HL-60 (cell line): ENCODE measurements around the gene CFAP45.

Source experiments
- DNase-seq, 2 experiments: peaks; one replicate each; pipeline ENCODE4 v3.0.0-alpha.2; 2010 to 2020; ENCODE audit warnings: low read depth in 1 of 2, low spot score in 1 of 2
- H3K27ac ChIP-seq: fragments of 250-450 bp; sonication (Bioruptor Pico); replicated peaks from 2 replicates; pipeline ENCODE4 v1.5.1; 2020; ENCODE audit warnings: mild to moderate bottlenecking, moderate library complexity
- H3K27me3 ChIP-seq: fragments of 250-450 bp; sonication (Bioruptor Pico); 2 replicates; pipeline ENCODE4 v1.5.1; 2021; ENCODE audit warnings: mild to moderate bottlenecking, moderate library complexity; ENCODE audit not compliant: insufficient read depth, poor library complexity, severe bottlenecking
- H3K4me3 ChIP-seq: replicated peaks from 2 replicates; pipeline ENCODE4 v1.5.1; 2011; ENCODE audit warnings: mild to moderate bottlenecking, control low read depth, low read length; ENCODE audit not compliant: insufficient read depth
- CTCF ChIP-seq: IDR thresholded peaks from one replicate; pipeline ENCODE4 v1.5.1; 2011; ENCODE audit warnings: low read length, control low read depth, inconsistent platforms; ENCODE audit not compliant: insufficient read depth
- GABPA ChIP-seq: IDR thresholded peaks from 2 replicates; pipeline ENCODE4 v1.6.1; 2012; ENCODE audit warnings: low read depth
- POLR2AphosphoS5 ChIP-seq: IDR thresholded peaks from 2 replicates; pipeline ENCODE4 v1.6.1; 2012; ENCODE audit warnings: low read depth
- SPI1 ChIP-seq: IDR thresholded peaks from 2 replicates; pipeline ENCODE4 v1.6.1; 2012; ENCODE audit warnings: low read depth, mild to moderate bottlenecking, borderline replicate concordance
- TF ChIP-seq, protein P1 (sequence below): IDR thresholded peaks from 2 replicates; pipeline ENCODE4 v1.6.1; 2012; ENCODE audit warnings: low read depth; ENCODE audit not compliant: insufficient replicate concordance

Gene CFAP45

GRCh38 chr1:159891275-159892157, 8.4 kb downstream of the CFAP45 start:
- H3K27me3 ChIP-seq, result no peaks in the 10 kb centered on the region
- TF ChIP-seq POLR2AphosphoS5, result no peak
- no peak; the same call in 1 of the 2 replicates for TF ChIP-seq SPI1
- TF ChIP-seq CTCF, result peak; percentile 99
- TF ChIP-seq, protein P1, sequence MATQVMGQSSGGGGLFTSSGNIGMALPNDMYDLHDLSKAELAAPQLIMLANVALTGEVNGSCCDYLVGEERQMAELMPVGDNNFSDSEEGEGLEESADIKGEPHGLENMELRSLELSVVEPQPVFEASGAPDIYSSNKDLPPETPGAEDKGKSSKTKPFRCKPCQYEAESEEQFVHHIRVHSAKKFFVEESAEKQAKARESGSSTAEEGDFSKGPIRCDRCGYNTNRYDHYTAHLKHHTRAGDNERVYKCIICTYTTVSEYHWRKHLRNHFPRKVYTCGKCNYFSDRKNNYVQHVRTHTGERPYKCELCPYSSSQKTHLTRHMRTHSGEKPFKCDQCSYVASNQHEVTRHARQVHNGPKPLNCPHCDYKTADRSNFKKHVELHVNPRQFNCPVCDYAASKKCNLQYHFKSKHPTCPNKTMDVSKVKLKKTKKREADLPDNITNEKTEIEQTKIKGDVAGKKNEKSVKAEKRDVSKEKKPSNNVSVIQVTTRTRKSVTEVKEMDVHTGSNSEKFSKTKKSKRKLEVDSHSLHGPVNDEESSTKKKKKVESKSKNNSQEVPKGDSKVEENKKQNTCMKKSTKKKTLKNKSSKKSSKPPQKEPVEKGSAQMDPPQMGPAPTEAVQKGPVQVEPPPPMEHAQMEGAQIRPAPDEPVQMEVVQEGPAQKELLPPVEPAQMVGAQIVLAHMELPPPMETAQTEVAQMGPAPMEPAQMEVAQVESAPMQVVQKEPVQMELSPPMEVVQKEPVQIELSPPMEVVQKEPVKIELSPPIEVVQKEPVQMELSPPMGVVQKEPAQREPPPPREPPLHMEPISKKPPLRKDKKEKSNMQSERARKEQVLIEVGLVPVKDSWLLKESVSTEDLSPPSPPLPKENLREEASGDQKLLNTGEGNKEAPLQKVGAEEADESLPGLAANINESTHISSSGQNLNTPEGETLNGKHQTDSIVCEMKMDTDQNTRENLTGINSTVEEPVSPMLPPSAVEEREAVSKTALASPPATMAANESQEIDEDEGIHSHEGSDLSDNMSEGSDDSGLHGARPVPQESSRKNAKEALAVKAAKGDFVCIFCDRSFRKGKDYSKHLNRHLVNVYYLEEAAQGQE, result no peak
- TF ChIP-seq GABPA, result no peak
- peak; percentile 81 to 84 for DNase-seq
- H3K4me3 ChIP-seq, result no peak overlapping the region
- H3K27ac ChIP-seq, result no peak overlapping the region

DNA sequence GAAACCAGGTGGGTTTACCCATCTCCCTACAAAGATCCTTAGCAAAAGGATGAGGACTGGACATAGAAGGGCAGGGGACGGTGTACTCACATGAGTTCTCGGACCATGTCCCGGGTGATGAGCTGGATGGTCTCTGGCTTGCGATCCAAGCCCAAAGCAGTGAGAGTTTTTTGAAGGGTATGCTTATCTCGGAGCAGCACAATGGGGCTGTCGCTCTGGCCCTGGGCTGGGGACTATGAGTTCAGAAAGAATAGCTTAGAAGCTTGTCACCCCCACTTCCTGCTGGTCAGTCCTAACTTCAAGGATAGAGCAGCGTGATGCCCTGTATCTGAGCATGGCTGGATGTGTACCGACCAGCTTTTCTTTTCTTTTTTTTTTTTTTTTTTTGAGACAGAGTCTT, 9.6 kb downstream of the CFAP45 start:
- TF ChIP-seq GABPA, result no peak
- TF ChIP-seq POLR2AphosphoS5, result no peak
- TF ChIP-seq, protein P1, result no peak
- TF ChIP-seq SPI1, result no peak
- no peak for TF ChIP-seq CTCF
- Histone ChIP-seq H3K4me3 (no peak overlapping the region), H3K27ac (no peak overlapping the region), H3K27me3 (no peaks in the 10 kb centered on the region)
- DNase-seq, result no peak

DNA sequence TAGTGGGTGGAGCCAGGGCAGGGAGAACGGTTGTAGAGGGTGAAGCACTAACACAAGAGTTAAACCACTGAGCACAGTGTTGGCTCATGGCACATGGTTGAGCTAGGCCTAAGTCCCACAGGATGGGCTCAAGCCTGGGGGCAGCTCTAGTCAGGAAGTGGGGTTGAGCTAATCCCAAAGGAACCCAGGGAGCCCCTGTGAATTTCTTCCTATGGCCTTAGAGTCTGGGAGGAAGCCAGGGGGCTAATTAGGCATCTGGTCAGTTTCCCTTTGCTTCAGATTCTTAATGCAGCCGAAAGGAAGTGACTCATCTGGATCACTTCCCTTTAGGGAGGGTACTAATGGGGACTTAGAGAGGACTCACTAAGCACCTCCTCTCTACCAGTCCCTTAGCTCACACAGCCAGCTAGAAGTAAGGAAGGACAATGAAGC, 10.1 kb downstream of the CFAP45 start:
- peak; percentile 92 for TF ChIP-seq SPI1
- no peak for TF ChIP-seq CTCF
- DNase-seq, result peak; percentile 75 to 83
- Histone ChIP-seq H3K27ac (peak overlapping the region; percentile 63), H3K4me3 (no peak overlapping the region), H3K27me3 (no peaks in the 10 kb centered on the region)

- H3K27me3 ChIP-seq, result no peaks in the 10 kb centered on the region
- DNase-seq, result no peak
- H3K27ac ChIP-seq, result no peak overlapping the region
- TF ChIP-seq, protein P1, result no peak
- TF ChIP-seq POLR2AphosphoS5 (no peak), CTCF (no peak)
- no peak overlapping the region for H3K4me3 ChIP-seq
Measured at GRCh38 chr1:159889202-159889601, 10.8 kb downstream of the CFAP45 start.
